ENCODE results near the gene C13orf46. TPM values are rescaled to one million over a fixed set of nuclear protein-coding genes. Genes with fewer than 3 reads are reported as not detected.

C13orf46 gene
- total RNA-seq, 1 donor from 2014 or later: 0.54 TPM

GRCh38 chr13:113976711-113977684, 3.1 kb upstream of the C13orf46 start:
- peaks cover 2% of the 10 kb centered on the region for H3K36me3 Mint-ChIP-seq
- H3K9me3 Mint-ChIP-seq: no peaks in the 10 kb centered on the region
- H3K27ac Mint-ChIP-seq: peak overlapping the region; percentile 50
- no peak for TF ChIP-seq CTCF (IDR thresholded peaks at IDR 0.05; ENCODE audit: unreplicated experiment)
- DNase-seq (ENCODE audit: low spot score in 2 of 2, unreplicated experiment in 2 of 2): peak in 1 of 2 experiments; percentile 12
- peaks cover 14% of the 10 kb centered on the region for H3K4me1 Mint-ChIP-seq
- H3K27me3 Mint-ChIP-seq (ENCODE audit: low read depth): no peaks in the 10 kb centered on the region
- H3K4me3 Mint-ChIP-seq: no peak overlapping the region

DNA sequence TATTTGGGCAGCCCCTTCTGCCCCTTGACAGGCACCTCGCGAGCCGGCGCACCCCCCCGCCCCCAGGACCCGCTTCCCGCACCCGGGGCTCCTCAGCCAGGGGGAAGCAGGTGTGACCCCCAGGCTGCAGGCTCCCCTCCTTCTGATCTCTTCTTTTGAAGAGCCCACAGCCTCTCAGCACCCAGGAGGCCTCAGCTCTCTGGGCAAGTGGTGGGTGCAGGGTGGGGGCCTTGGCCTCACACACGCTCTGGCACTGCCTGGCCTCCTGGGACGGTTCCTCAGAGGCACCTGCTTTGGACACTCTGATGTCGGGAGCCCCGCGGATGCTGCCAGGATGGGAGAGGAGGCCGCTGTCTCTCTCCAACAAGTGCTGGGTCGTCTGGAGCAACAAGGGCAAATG, 1.5 kb upstream of the C13orf46 start:
- DNase-seq (ENCODE audit: low spot score in 2 of 2, unreplicated experiment in 2 of 2): peak in 1 of 2 experiments; percentile 5
- no peaks in the 10 kb centered on the region for H3K9me3 Mint-ChIP-seq
- H3K27me3 Mint-ChIP-seq (ENCODE audit: low read depth): no peaks in the 10 kb centered on the region
- H3K4me1 Mint-ChIP-seq: peaks cover 14% of the 10 kb centered on the region
- no peak overlapping the region for H3K4me3 Mint-ChIP-seq
- peaks cover 2% of the 10 kb centered on the region for H3K36me3 Mint-ChIP-seq
- TF ChIP-seq CTCF (IDR thresholded peaks at IDR 0.05; ENCODE audit: unreplicated experiment): no peak
- no peak overlapping the region for H3K27ac Mint-ChIP-seq

DNA sequence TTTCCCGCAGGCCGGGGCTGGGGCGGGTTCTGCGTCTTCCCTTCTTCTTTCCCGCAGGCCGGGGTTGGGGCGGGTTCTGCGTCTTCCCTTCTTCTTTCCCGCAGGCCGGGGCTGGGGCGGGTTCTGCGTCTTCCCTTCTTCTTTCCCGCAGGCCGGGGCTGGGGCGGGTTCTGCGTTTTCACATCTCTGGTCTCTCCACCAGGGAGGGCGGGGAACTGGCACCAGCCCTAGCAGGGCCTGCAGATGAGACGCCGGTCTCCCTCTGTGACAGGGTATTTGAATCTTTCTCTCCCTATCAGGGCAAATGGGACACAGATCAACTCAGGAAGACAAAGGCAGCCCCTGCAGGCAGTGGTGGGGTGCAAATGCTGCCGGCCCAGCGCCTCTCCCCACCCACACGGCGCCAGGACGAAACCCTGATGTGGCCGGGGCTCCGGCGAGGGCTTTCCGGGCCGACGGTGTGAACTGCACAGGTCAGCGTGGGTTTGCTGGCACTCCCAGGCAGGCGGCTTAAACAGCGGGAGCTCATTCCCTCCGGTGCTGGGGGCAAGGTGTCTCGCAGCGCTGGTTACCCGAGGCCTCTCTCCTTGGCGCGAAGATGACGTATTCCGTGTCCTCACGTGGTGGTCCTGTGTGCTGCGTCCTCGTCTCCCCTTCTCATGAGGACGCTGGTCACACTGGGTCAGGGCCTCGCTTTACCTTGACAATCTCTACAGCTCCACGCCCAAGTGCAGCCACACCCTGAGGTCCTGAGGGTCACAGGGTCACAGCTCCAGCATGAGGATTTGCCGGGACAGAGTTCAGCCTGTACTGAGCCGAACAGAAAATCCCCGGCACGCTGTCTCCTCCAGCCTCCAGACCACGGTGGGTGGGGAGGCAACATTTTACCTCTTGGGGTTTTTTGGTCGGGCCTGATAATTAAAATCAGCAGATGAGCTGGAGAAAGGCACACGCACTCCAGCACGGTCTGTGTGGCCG, 717 bp upstream of the C13orf46 start:
- TF ChIP-seq CTCF (IDR thresholded peaks at IDR 0.05; ENCODE audit: unreplicated experiment): no peak
- no peaks in the 10 kb centered on the region for H3K36me3 Mint-ChIP-seq
- H3K9me3 Mint-ChIP-seq: no peaks in the 10 kb centered on the region
- H3K4me3 Mint-ChIP-seq: no peak overlapping the region
- DNase-seq (ENCODE audit: low spot score in 2 of 2, unreplicated experiment in 2 of 2): peak in 1 of 2 experiments; percentile 13
- peaks cover 14% of the 10 kb centered on the region for H3K4me1 Mint-ChIP-seq
- no peaks in the 10 kb centered on the region for H3K27me3 Mint-ChIP-seq (ENCODE audit: low read depth)
- H3K27ac Mint-ChIP-seq: no peak overlapping the region

GRCh38 chr13:113972451-113973217, 1.2 kb downstream of the C13orf46 start:
- Mint-ChIP-seq H3K4me1 (peaks cover 11% of the 10 kb centered on the region), H3K27ac (no peak overlapping the region), H3K27me3 (ENCODE audit: low read depth) (no peaks in the 10 kb centered on the region), H3K9me3 (no peaks in the 10 kb centered on the region), H3K36me3 (no peaks in the 10 kb centered on the region), H3K4me3 (no peak overlapping the region)
- TF ChIP-seq CTCF (IDR thresholded peaks at IDR 0.05; ENCODE audit: unreplicated experiment): no peak
- DNase-seq (ENCODE audit: low spot score in 2 of 2, unreplicated experiment in 2 of 2): peak in 1 of 2 experiments; percentile 19

All from mesothelial cell of epicardium (in vitro differentiated cells).